HuH-7 (cell line): Measurements from ENCODE around the gene FAM98C.
"Not testable (repeated sequence)": the region's sequence is repeated elsewhere in the genome, so short reads cannot be mapped to it uniquely, and the experiment has no call there.

ENCODE experiments used
- DNase-seq: peaks from one replicate; pipeline ENCODE4 v3.0.0; 2011; ENCODE audit warnings: low spot score

The FAM98C gene

DNA sequence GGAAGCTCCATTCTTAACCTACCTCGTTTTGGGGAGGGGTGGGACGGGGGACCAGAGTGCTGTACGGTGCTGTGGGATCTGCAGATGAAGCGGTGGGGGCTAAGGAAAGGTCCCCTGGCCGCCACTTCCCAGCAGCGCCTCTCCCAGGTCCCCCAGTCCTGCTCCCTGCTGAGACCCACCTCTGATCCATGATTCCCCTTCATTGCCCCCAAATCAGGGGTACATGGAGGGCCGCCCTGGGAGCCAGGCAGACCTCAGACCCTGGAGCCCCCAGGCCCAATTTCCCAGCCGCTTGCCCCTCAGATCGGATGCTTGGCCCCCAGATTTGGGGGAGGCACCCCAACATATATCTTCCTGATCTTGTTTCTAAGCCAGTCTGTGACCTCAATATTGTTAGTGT is 3.8 kb upstream of the FAM98C start:
- DNase-seq: no peak

DNA sequence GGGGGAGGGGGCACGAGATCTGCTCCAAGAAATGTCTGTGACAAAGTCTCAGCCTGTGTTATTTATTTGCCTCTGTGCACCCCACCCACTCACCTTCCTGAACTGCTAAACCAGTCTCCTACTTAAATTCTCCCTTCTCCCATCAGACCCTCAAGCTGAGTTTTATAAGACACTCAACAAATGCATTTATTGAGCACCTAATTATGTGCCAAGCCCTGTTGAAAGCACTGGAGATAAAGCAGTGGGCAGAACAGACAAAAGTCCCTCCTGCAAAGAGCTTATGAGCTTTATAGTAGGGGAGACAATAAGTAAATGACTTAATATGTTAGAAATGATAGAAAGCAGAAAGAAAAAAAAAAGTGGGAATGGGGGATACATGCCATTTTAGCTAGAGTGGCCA is 3.4 kb upstream of the FAM98C start:
- no peak for DNase-seq

DNA sequence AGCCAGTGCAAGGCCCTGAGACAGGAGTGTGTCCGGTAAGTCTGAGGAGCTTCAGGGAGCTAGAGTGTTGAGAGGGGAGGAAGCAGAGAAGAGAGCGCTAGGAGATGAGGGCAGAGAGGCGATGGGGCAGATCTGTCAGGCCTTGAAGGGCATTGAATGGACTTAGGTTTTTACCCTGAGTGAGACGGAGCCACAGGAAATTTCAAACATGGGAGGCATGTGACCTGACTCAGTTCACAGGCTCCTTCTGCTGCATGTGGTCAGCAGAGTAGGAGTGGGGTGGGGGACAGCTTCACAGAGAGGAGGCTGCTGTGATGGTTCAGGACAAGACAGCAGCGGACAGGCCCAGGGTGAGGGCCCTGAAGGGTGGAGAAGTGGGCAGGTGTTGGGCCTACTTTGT is 2.5 kb upstream of the FAM98C start:
- DNase-seq: no peak

DNA sequence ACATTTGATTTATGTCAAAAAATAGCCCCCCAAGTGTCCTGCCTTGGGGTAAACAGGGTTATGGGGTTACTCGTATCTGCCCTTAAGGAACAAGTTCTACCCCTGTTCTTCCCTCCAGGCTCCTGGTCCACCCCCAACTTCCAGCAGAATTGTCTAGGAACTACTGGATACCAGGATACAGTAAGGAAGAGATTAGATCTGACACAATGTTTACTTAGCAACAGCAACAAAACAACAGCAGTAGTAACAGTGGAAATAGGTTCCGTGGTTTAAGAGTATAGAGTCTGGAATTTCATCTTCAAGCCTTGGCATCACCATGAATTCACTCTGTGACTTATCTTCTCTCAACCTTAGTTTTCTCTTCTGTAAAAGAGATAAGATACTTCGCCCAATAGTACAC is 1.7 kb upstream of the FAM98C start:
- DNase-seq: no peak

DNA sequence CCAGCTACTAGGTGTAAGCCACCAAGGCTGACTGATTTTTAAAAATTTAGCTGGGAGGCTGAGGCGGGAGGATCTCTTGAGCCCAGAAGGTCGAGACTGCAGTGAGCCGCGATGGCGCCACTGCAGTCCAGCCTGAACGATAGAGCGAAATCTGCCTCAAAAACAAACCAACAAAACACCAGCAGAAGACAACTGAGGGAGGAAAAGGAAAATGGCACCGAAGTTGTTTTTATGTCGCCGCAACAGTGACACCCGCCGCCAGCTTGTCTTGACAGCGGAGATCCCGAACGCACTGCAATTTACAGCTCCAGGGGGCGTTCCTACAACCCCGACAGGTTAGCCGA is 298 bp upstream of the FAM98C start:
- no peak for DNase-seq

DNA sequence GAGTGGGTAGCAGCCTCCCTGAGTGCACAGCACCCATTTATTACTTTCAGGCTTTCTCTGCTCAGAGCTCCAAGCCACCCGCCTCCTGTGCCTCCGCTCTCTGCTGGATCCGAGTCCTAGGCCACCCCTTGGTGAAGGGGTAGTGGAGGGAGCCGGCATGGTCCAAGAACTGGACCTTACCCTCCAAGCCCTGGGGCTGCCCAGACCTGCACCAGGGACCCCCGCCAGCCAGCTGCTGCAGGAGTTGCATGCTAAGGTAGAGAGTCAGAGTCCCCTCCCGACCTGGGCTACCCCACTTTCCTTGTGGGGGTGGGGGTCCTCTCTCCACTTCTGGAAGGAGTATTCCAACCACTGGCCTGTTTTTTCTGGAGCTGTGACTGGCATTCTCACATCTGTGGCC is 2.0 kb downstream of the FAM98C start:
- DNase-seq: no peak

DNA sequence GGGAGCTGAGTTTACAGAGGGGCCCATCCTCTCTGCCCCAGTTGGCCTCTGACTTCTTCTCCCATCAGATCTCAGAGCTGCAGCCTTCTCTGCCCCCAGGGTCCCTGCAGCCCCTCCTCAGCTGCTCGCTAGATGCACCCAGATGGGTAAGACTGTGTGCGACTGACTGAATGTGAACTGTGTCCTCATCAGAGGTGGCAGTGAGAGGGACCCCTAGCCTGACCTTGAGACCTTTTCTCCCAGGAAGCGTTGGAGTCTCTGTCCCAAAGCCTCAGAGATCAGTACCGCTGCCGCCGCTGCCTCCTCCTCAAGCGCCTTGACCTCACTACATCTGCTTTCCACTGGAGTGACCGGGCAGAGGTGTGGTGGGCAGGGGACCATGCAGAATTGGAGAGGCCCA is 2.4 kb downstream of the FAM98C start:
- DNase-seq: no peak

DNA sequence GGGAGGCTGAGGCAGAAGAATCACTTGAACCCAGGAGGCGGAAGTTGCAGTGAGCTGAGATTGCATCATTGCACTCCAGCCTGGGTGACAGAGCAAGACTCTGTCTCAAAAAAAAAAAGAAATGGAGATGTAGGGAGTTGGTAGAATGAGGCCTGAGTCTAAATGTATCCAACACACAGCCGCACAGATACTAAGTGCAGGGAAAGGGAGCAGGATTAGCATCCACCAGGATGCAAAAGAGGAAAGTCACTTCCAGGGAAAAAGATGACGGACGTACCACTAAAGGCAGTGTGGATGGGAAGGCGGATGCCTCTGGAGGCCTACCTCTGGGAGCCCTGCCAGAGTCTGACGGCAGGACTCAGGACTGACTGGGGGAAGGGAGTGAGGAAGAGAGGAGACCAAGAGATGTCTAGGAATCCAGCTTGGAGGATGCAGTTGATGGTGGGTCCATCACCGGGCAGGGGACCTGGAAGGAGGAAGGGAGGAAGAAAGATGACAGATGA is 6.8 kb downstream of the FAM98C start:
- DNase-seq: no peak

DNA sequence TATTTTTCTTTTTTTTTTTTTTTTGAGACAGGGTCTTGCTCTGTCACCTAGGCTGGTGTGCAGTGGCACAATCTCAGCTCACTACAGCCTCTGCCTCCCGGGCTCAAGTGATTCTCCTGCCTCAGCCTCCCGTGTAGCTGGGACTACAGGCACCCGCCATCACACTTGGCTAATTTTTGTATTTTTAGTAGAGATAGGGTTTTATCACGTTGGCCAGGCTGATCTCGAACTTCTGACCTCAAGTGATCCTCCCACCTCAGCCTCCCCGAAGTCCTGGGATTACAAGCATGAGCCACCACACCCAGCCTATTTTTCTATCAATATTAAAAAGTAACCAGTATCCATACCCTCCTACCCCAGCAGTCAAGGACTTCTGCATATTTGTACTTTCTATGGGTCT is 7.5 kb downstream of the FAM98C start:
- not testable (repeated sequence) for DNase-seq

DNA sequence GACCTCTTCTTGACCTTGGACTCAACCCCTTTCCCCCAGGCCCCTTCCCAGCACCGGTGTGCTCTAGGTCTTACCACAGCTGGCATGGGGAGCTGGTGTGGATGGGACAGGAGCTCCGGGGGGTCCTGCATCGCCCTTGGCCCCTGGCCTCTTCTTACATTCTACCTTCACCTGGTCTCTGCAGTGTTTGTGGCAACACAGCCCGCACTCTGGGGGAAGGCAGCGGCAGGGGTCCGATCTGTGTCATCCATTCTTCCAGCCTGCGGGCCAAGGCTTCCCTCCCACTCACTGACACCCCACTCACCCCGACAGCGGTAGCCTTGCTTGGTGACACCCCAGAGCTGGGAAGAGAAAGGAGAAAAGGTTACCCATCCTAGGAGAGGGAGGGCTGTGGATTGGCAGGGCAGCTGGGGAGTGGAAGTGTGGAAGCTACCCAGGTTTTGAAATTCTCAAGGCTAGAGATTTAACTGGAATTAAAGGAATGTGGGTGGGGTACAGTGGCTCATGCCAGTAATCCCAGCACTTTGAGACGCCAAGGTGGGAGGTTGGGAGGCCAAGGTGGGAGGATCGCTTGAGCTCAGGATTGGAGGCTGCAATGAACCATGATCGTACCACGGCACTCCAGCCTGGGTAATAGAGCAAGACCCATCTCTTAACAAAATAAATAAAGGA is 8.3 kb downstream of the FAM98C start:
- DNase-seq: no peak

DNA sequence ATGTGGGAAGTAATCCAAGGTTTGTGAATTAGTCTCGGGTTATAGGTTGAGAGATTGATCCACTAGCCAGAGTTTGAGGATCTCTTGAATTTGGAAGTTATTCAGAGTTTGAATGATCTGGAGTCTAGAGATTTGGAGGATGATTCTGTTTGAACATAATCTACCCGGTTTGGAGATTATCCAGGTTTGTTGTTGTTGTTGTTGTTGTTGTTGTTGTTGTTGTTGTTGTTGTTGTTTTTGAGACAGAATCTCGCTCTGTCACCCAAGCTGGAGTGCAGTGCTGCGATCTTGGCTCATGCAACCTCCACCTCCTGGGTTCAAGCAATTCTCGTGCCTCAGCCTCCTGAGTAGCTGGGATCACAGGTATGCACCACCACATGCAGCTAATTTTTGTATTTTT is 9.0 kb downstream of the FAM98C start:
- not testable (repeated sequence) for DNase-seq

DNA sequence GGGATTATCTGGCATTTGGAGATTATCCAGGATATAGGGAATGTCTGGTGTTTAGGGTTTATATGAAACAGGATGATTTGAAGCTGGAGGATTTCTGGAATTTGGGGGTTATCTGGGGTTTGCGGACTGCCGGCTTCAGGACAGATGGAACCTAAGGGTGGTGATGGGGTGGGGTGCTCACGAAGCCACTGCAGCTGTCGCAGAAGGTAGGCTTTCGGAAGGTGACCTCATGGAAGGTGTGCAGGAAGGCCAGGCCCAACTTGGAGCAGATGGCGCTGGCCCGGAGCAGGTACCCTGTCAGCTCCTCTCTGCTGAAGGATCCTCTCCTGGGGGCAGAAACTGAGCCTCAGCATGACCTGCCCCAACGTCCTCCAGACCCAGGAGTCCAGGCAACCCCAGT is 9.6 kb downstream of the FAM98C start:
- no peak for DNase-seq

DNA sequence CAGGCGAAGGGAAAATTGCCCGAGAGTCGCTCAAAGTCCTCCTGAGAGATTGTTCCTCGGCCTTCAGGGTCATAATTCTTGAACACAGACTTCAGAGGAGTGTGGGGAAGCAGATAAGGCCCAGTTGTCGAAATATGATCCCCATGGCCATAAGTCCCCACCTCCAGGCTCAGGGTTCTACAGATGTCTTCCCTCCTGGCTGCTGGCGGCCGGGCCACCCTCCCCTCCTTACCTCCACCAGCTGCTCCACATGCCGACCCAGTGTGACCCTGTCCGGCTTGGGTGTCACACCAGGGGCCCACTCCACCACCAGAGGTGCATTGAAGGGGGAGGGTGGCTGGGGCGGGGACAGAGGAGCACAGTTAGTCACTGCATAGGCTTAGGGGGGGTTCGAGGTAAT is 10.1 kb downstream of the FAM98C start:
- DNase-seq: no peak

DNA sequence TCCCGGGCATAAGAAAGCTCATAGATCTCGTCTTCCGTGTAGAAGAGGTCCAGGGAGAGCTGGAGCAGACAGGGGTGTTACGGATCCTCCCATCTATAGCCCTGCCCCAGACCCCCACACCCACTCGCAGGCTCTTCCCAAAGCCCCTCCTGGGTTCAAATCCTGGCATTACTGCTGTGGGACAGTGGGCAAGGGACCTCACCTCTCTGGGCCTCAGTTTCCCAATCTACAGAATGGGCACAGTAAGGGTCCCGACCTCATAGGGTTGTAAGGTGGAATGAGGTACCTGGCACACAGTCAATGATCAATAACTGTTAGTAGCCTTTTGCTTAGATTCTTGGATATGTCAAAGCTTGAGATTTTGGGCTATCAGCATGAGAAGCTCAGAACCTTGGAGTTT is 10.5 kb downstream of the FAM98C start:
- no peak for DNase-seq

DNA sequence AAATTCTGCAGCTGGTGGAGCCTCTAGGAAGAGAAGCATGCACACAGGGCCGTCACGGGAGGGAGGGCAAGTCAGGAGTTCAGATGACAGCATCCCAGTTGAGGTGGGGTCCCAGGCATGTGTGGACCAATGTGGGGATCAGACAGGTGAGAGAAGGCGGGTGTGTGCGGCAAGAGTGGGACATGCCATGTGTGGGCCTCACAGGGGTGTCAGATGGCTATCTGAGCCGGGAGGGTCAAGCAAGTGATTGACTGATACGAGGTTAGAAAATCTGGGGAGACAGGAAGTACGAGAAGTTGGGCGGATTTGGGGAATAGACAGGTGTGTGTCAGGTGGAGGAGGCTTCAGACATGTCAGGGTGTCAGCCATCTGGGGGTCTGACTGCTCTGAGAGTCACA is 14.3 kb downstream of the FAM98C start:
- DNase-seq: no peak

DNA sequence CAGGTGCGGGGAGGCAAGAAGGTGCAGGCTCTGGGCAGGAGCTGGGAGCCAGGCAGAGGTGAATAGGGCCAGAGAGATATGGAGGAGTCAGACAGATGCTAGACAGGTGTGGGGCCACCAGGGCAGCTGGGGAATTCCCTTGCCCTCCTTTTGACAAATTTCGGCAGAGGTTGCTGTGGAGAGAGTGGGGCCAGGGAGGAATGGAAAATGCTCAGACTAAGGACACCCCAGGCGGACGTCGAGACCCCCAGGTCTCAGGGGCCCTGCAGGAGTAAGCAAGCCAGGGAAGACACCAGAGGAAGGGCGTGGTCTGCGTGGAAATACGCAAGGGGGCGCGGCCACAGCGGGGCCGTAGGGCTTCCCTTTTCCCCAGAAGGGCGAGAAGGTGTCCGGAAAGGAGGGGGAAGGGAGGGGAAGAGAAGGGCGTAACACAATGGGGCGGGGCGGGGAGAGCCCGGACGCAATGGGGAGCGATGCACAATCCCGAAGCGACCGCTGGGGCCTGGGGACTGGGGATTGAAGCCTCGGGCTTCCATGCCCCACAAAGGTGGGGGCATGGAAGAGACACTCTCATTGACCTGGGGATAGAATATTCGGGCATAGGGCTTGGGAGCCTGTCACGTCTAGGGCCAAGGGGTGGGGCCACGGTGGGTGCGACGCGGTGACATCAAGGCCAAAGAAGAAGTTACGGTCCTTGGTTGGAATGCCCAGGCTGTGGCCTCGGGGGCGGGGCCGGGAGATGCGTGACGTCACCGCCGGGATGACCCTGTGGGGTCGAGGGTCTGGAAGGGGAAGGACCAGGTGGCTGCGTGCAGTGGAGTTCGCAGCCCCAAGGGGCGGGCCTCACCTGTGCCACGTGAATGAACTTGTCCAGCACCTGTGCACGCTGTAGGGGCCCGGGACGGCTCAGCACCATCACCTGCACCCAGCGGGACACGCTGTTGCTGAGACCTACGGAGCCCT is 14.9 kb downstream of the FAM98C start:
- DNase-seq: no peak

DNA sequence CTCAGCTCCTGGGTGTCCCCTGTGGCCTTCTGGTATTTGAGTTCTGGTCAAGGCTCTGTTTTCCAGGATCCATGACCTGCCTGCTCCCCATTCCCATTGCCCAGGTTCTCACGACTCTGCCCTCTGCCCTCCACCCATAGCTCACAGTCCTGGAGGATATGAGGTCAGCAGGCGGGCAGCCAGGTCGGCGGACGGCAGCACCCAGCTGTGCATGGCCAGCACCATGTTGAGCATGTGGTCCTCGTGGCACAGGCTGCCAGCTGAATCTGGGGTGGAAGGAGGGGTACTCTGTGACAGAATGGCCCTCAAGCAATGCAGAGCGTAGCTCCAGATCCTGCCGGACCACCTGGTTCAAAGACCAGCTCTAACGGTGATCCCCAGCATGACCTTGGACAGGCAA is 18.0 kb downstream of the FAM98C start:
- no peak for DNase-seq

DNA sequence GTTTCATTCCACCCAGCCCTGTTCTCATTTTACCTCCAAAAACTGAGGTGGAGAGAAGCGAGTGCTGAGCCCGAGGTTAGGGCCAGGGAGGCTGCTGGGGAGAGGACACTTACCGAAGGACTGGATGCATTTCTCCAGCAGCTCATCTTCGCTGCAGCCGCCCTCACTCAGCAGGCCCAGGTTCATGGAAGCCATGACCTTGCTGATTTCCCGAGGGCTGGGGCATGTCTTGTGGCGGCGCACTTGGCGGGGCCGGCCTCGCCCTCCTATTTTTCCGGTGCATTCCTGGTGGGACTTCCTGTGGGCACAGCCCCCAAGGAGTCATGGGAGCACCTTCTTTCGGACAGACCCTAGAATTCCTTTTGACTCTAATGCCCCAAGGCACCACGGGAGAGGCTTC is 19.0 kb downstream of the FAM98C start:
- no peak for DNase-seq

DNA sequence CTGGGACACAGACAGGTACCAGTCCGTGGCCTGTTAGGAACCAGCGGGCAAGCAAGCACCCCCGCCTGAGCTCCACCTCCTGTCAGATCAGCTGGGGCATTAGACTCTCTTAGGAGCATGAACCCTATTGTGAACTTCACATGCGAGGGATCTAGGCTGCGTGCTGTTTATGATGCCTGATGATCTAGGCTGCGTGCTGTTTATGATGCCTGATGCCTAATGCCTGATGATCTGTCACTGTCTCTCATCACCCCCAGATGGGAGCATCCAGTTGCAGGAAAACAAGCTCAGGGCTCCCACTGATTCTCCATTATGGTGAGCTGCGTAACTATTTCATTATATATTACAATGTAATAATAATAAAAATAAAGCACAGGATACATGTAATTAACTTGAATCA is 19.5 kb downstream of the FAM98C start:
- no peak for DNase-seq

DNA sequence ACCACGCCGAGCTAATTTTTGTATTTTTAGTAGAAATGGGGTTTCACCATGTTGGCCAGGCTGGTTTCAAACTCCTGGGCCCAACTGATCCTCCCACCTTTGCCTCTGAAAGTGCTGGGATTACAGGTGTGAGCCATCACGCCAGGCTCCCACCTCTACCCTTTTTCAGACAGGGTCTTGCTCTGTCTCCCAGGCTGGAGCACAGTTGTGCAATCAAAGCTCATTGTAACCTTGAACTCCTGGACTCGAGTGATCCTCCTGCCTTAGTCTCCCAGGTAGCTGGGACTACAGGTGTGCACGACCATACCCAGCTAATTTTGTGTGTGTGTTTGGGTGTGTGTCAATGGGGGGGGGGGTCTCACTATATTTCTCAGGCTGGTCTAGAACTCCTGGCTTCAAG is 21.4 kb downstream of the FAM98C start:
- no peak for DNase-seq

DNA sequence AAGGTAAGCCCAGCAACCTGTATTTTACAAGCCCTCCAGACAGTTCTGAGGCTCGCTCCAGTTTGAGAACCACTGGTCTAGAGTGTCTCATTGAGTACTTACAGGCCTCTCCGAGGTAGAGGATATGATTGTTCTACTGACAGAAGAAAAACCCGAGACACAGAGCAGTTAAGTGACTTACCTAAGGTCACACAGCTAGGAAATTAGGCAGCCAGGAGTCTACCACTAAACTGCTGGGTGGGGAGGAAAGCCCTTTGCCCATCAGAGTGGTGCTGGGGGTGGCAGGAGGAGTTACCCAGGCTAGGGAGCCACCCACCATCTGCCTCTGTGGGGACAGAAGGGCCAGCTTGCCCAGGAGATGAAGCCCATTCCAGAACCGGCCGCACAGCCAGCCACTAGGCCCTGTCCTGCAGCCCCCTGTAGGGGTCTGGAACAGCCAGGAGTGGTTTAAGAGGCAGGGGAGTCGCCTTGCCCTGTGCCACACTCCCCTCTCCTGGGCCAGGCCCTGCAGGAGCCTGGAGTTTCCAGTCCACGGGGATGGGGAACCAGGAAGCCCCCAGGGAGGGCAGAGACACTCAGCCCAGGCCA is 22.4 kb downstream of the FAM98C start:
- no peak for DNase-seq

DNA sequence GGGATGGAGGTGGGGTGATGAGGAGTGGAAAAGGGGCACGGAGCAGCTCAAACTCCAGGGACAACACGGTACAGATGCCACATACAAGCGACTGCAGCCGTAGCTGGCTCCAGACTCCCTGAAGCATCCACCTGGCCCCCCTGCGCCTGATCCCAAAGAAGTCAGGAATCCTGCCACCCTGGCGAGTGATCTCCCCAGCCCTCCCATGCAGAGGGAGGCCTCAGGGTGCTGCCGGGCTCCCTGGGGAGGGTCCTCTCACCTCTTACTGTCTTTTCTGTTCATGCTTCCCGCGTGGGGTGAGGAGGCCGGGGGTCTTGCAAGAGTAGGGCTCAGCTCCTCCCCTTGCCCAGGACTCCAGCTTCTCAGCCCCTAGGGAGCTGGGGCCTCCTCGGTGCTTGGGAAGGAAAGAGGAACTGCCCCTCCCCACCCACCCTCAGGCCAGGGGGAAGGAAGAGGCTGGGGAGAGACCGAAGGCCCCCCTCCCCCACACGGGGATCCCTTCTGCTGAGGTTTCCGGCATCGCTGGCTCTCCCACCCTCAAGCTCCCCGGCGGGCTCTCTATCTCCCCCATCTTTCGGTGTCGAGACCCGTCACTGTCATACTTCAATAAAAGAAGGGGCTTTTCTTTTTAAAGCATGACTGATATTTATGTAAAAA is 23.0 kb downstream of the FAM98C start, which contains the start of gene RASGRP4:
TSS of gene RASGRP4 (minus strand) at position 410 of the 657 bp plus-strand sequence. CDS start at position 282, 128 bp downstream.
- DNase-seq: no peak
